Measurements from ENCODE around the gene KAT5.
"Not testable (repeated sequence)": the region's sequence is repeated elsewhere in the genome, so short reads cannot be mapped to it uniquely, and the experiment has no call there.

Gene KAT5

GRCh38 chr11:65711785-65712632 lies at the start of gene KAT5:
TSS of gene KAT5 (plus strand) at chr11:65712252. CDS start at chr11:65712268, 16 bp downstream.
- DNase-seq = peak; percentile 94 to 100 (median 98)

GRCh38 chr11:65662799-65663638 lies 49.0 kb upstream of the KAT5 start, which contains the start of gene RELA:
TSS of gene RELA (minus strand) at chr11:65662916. CDS start at chr11:65662832, 84 bp downstream.
- peak; percentile 78 to 87 (median 84) for DNase-seq

- DNase-seq = peak in 4 of 6 experiments; percentile 33 to 65 (median 40)
Measured at GRCh38 chr11:65663639-65664200, 48.3 kb upstream of the KAT5 start.

GRCh38 chr11:65672180-65672860 lies 39.7 kb upstream of the KAT5 start:
- no peak for DNase-seq

- no peak for DNase-seq
Measured at GRCh38 chr11:65672982-65673381, 39.1 kb upstream of the KAT5 start.

GRCh38 chr11:65680192-65680743 lies 31.8 kb upstream of the KAT5 start:
- no peak for DNase-seq

- not testable (repeated sequence) for DNase-seq
Measured at GRCh38 chr11:65683480-65683879, 28.6 kb upstream of the KAT5 start.

GRCh38 chr11:65685981-65686380 lies 26.1 kb upstream of the KAT5 start:
- no peak for DNase-seq

GRCh38 chr11:65691847-65692246 lies 20.2 kb upstream of the KAT5 start:
- not testable (repeated sequence) for DNase-seq

- no peak for DNase-seq
Measured at GRCh38 chr11:65692367-65692766, 19.7 kb upstream of the KAT5 start.

GRCh38 chr11:65695459-65696241 lies 16.4 kb upstream of the KAT5 start:
- no peak for DNase-seq

- no peak for DNase-seq
Measured at GRCh38 chr11:65696802-65697552, 15.1 kb upstream of the KAT5 start.

- DNase-seq = no peak
Measured at GRCh38 chr11:65698205-65698604, 13.8 kb upstream of the KAT5 start.

GRCh38 chr11:65699306-65699705 lies 12.7 kb upstream of the KAT5 start:
- no peak for DNase-seq

- DNase-seq = no peak
Measured at GRCh38 chr11:65700399-65700798, 11.7 kb upstream of the KAT5 start.

- no peak for DNase-seq
Measured at GRCh38 chr11:65701686-65702085, 10.4 kb upstream of the KAT5 start.

GRCh38 chr11:65703846-65704245 lies 8.2 kb upstream of the KAT5 start:
- no peak for DNase-seq

- DNase-seq = peak; percentile 53 to 73 (median 62)
Measured at GRCh38 chr11:65706303-65706763, 5.7 kb upstream of the KAT5 start.

- not testable (repeated sequence) for DNase-seq
Measured at GRCh38 chr11:65707002-65707401, 5.0 kb upstream of the KAT5 start.

GRCh38 chr11:65708451-65708850 lies 3.6 kb upstream of the KAT5 start:
- DNase-seq = no peak

- no peak for DNase-seq
Measured at GRCh38 chr11:65709661-65710060, 2.4 kb upstream of the KAT5 start.
